ENCODE results near the gene GAN.

GAN gene

DNA sequence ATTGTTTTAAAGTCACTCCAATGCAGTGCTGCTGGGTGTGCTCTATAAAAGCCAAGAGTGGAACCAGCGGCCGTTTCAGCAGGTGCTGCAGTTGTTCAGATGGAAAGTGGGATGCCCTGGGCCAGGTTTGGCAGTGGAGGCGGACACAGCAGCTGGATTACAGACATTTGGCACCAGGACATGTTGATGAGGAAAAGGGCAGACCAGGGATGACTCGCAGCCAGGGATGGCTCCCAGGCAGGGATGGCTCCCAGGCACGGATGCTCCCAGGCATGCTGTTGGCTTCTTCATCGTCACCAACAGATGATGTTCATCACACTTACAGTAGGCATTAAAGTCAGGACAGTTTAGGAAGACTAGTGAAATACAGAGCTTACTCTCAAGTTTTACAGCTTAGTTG is 10.0 kb downstream of the GAN start:
- Histone ChIP-seq H2AFZ (ENCODE audit: low read depth, low read length) (no peak overlapping the region), H3K4me2 (ENCODE audit: low read length) (no peak overlapping the region), H3K4me1 (ENCODE audit: low read length) (no peaks in the 10 kb centered on the region), H3K36me3 (replicated peaks; ENCODE audit: low read depth, low read length) (peaks cover 4% of the 10 kb centered on the region), H3K9me3 (ENCODE audit: insufficient read depth, low read length) (no peaks in the 10 kb centered on the region), H4K20me1 (ENCODE audit: insufficient read depth, low read length) (peaks cover 25% of the 10 kb centered on the region; the same call in 1 of the 2 replicates), H3K79me2 (ENCODE audit: low read length) (peaks cover 38% of the 10 kb centered on the region), H3K27me3 (ENCODE audit: low read depth, low read length) (no peaks in the 10 kb centered on the region), H3K9ac (ENCODE audit: low read length) (no peak overlapping the region), H3K4me3 (ENCODE audit: low read length) (no peak overlapping the region), H3K27ac (ENCODE audit: low read length) (no peak overlapping the region)
- TF ChIP-seq, protein P1, sequence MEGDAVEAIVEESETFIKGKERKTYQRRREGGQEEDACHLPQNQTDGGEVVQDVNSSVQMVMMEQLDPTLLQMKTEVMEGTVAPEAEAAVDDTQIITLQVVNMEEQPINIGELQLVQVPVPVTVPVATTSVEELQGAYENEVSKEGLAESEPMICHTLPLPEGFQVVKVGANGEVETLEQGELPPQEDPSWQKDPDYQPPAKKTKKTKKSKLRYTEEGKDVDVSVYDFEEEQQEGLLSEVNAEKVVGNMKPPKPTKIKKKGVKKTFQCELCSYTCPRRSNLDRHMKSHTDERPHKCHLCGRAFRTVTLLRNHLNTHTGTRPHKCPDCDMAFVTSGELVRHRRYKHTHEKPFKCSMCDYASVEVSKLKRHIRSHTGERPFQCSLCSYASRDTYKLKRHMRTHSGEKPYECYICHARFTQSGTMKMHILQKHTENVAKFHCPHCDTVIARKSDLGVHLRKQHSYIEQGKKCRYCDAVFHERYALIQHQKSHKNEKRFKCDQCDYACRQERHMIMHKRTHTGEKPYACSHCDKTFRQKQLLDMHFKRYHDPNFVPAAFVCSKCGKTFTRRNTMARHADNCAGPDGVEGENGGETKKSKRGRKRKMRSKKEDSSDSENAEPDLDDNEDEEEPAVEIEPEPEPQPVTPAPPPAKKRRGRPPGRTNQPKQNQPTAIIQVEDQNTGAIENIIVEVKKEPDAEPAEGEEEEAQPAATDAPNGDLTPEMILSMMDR (IDR thresholded peaks at IDR 0.05; ENCODE audit: low read depth, low read length): no peak
- TF ChIP-seq EZH2phosphoT487 (IDR thresholded peaks at IDR 0.05; ENCODE audit: low read depth): no peak

GRCh38 chr16:81327011-81327410 is 12.2 kb downstream of the GAN start:
- H4K20me1 ChIP-seq (ENCODE audit: insufficient read depth, low read length): peaks cover 20% of the 10 kb centered on the region; the same call in 1 of the 2 replicates
- no peak overlapping the region for H2AFZ ChIP-seq (ENCODE audit: low read depth, low read length)
- H3K9me3 ChIP-seq (ENCODE audit: insufficient read depth, low read length): no peaks in the 10 kb centered on the region
- peaks cover 28% of the 10 kb centered on the region for H3K79me2 ChIP-seq (ENCODE audit: low read length)
- no peaks in the 10 kb centered on the region for H3K4me1 ChIP-seq (ENCODE audit: low read length)
- no peak overlapping the region for H3K9ac ChIP-seq (ENCODE audit: low read length)
- TF ChIP-seq, protein P1 (IDR thresholded peaks at IDR 0.05; ENCODE audit: low read depth, low read length): no peak
- TF ChIP-seq EZH2phosphoT487 (IDR thresholded peaks at IDR 0.05; ENCODE audit: low read depth): no peak
- H3K27me3 ChIP-seq (ENCODE audit: low read depth, low read length): no peaks in the 10 kb centered on the region
- no peak overlapping the region for H3K4me2 ChIP-seq (ENCODE audit: low read length)
- peaks cover 4% of the 10 kb centered on the region for H3K36me3 ChIP-seq (replicated peaks; ENCODE audit: low read depth, low read length)
- no peak overlapping the region for H3K27ac ChIP-seq (ENCODE audit: low read length)
- H3K4me3 ChIP-seq (ENCODE audit: low read length): no peak overlapping the region

GRCh38 chr16:81327447-81328196 is 12.9 kb downstream of the GAN start:
- TF ChIP-seq EZH2phosphoT487 (IDR thresholded peaks at IDR 0.05; ENCODE audit: low read depth): no peak
- TF ChIP-seq, protein P1 (IDR thresholded peaks at IDR 0.05; ENCODE audit: low read depth, low read length): no peak
- Histone ChIP-seq H3K27me3 (ENCODE audit: low read depth, low read length) (no peaks in the 10 kb centered on the region), H3K4me2 (ENCODE audit: low read length) (no peak overlapping the region), H3K36me3 (replicated peaks; ENCODE audit: low read depth, low read length) (peaks cover 4% of the 10 kb centered on the region), H4K20me1 (ENCODE audit: insufficient read depth, low read length) (peaks cover 23% of the 10 kb centered on the region; the same call in 1 of the 2 replicates), H3K9me3 (ENCODE audit: insufficient read depth, low read length) (no peaks in the 10 kb centered on the region), H3K4me1 (ENCODE audit: low read length) (no peaks in the 10 kb centered on the region), H3K9ac (ENCODE audit: low read length) (no peak overlapping the region), H2AFZ (ENCODE audit: low read depth, low read length) (no peak overlapping the region), H3K4me3 (ENCODE audit: low read length) (no peak overlapping the region), H3K27ac (ENCODE audit: low read length) (no peak overlapping the region), H3K79me2 (ENCODE audit: low read length) (peaks cover 25% of the 10 kb centered on the region)

DNA sequence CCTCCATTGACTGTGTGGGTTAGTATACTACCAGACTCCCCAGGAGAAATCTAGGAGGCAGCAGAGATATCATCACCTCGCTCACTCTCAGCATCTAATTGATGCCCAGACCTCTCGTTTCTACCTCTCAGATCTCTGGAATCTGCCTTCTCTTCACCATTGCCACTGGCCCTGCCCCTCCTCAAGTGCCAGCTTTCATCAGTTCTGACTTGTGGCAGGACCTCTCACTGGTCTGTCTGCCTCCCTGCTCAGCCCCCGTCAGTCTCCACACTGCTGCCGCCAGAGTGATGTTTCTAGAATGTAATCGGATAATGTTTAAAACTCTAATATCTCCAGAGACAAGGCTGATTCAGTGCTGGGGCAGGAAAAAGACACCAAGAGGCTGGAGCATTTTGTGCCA is 15.2 kb downstream of the GAN start:
- Histone ChIP-seq H3K4me3 (ENCODE audit: low read length) (no peak overlapping the region), H3K79me2 (ENCODE audit: low read length) (peaks cover 11% of the 10 kb centered on the region; the same call in 1 of the 2 replicates)
- TF ChIP-seq, protein P1 (IDR thresholded peaks at IDR 0.05; ENCODE audit: low read depth, low read length): no peak
- TF ChIP-seq EZH2phosphoT487 (IDR thresholded peaks at IDR 0.05; ENCODE audit: low read depth): no peak

More for the DNA sequence above, 15.2 kb downstream of the GAN start:
- no peaks in the 10 kb centered on the region for H3K9me3 ChIP-seq (ENCODE audit: insufficient read depth, low read length)
- no peak overlapping the region for H2AFZ ChIP-seq (ENCODE audit: low read depth, low read length)
- peaks cover 32% of the 10 kb centered on the region for H4K20me1 ChIP-seq (ENCODE audit: insufficient read depth, low read length)
- no peaks in the 10 kb centered on the region for H3K27me3 ChIP-seq (ENCODE audit: low read depth, low read length)
- H3K4me2 ChIP-seq (ENCODE audit: low read length): no peak overlapping the region
- H3K27ac ChIP-seq (ENCODE audit: low read length): no peak overlapping the region
- H3K9ac ChIP-seq (ENCODE audit: low read length): no peak overlapping the region
- no peaks in the 10 kb centered on the region for H3K4me1 ChIP-seq (ENCODE audit: low read length)
- peaks cover under 1% of the 10 kb centered on the region for H3K36me3 ChIP-seq (replicated peaks; ENCODE audit: low read depth, low read length)

Measured in OCI-LY3 (cell line).